Measurements from ENCODE around the gene ATP4A.

GRCh38 chr19:35539314-35539713 is 24.1 kb downstream of the ATP4A start:
- TF ChIP-seq, protein P1, sequence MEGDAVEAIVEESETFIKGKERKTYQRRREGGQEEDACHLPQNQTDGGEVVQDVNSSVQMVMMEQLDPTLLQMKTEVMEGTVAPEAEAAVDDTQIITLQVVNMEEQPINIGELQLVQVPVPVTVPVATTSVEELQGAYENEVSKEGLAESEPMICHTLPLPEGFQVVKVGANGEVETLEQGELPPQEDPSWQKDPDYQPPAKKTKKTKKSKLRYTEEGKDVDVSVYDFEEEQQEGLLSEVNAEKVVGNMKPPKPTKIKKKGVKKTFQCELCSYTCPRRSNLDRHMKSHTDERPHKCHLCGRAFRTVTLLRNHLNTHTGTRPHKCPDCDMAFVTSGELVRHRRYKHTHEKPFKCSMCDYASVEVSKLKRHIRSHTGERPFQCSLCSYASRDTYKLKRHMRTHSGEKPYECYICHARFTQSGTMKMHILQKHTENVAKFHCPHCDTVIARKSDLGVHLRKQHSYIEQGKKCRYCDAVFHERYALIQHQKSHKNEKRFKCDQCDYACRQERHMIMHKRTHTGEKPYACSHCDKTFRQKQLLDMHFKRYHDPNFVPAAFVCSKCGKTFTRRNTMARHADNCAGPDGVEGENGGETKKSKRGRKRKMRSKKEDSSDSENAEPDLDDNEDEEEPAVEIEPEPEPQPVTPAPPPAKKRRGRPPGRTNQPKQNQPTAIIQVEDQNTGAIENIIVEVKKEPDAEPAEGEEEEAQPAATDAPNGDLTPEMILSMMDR (IDR thresholded peaks at IDR 0.05), result no peak
- TF ChIP-seq ZFX (IDR thresholded peaks at IDR 0.05; ENCODE audit: borderline replicate concordance), result no peak
